Loucy (cell line): Measurements from ENCODE around the gene HAPLN2.

Experiments
- H2AFZ ChIP-seq: fragments of 200-600 bp; sonication (generic); 2 replicates; pipeline ENCODE4 v1.6.0; 2016; ENCODE audit warnings: antibody characterized with exemption, mild to moderate bottlenecking, low read length, moderate library complexity
- H3F3A ChIP-seq: fragments of 200-600 bp; 2 replicates; pipeline ENCODE4 v1.6.0; 2016; ENCODE audit warnings: antibody characterized with exemption, low read depth, mild to moderate bottlenecking
- H3K27me3 ChIP-seq: fragments of 200-600 bp; sonication (generic); 2 replicates; pipeline ENCODE4 v1.6.1; 2014; ENCODE audit warnings: low read length, mild to moderate bottlenecking; ENCODE audit not compliant: insufficient read depth, poor library complexity, severe bottlenecking
- H3K36me3 ChIP-seq: fragments of 200-600 bp; sonication (generic); 2 replicates; pipeline ENCODE4 v1.6.1; 2016; ENCODE audit warnings: low read length; ENCODE audit not compliant: insufficient read depth
- H3K4me1 ChIP-seq: fragments of 200-600 bp; sonication (generic); 2 replicates; pipeline ENCODE4 v1.5.1; 2014; ENCODE audit warnings: low read length, mild to moderate bottlenecking; ENCODE audit not compliant: insufficient read depth, poor library complexity, severe bottlenecking
- H3K4me2 ChIP-seq: fragments of 200-600 bp; sonication (generic); 2 replicates; pipeline ENCODE4 v1.6.0; 2014; ENCODE audit warnings: antibody characterized with exemption, low read length, low read depth, mild to moderate bottlenecking; ENCODE audit not compliant: poor library complexity, severe bottlenecking
- H3K4me3 ChIP-seq: fragments of 200-600 bp; sonication (generic); 2 replicates; pipeline ENCODE4 v1.5.1; 2014; ENCODE audit warnings: low read length, mild to moderate bottlenecking, mixed read lengths; ENCODE audit not compliant: poor library complexity, severe bottlenecking
- H3K79me2 ChIP-seq: fragments of 200-600 bp; sonication (generic); 2 replicates; pipeline ENCODE4 v1.6.1; 2014; ENCODE audit warnings: low read length; ENCODE audit not compliant: insufficient read depth
- H3K9ac ChIP-seq: fragments of 200-600 bp; sonication (generic); 2 replicates; pipeline ENCODE4 v1.6.0; 2014; ENCODE audit warnings: mild to moderate bottlenecking, low read depth, low read length, moderate library complexity; ENCODE audit not compliant: poor library complexity, severe bottlenecking
- H3K9me2 ChIP-seq: fragments of 200-600 bp; sonication (generic); replicated peaks from 2 replicates; pipeline ENCODE4 v1.6.1; 2016; ENCODE audit warnings: low read depth, low read length, mixed read lengths
- H3K9me3 ChIP-seq: fragments of 200-600 bp; sonication (generic); 2 replicates; pipeline ENCODE4 v1.6.1; 2014; ENCODE audit warnings: mild to moderate bottlenecking, antibody characterized with exemption, low read length, low read depth; ENCODE audit not compliant: insufficient read depth
- H4K20me1 ChIP-seq: fragments of 200-600 bp; sonication (generic); 2 replicates; pipeline ENCODE4 v1.6.0; 2014; ENCODE audit warnings: antibody characterized with exemption, low read length, mild to moderate bottlenecking; ENCODE audit not compliant: insufficient read depth, poor library complexity, severe bottlenecking
- CTCF ChIP-seq: fragments of 200-600 bp; sonication (generic); conservative IDR thresholded peaks from 2 replicates; pipeline ENCODE4 v1.5.1; 2014; ENCODE audit warnings: mild to moderate bottlenecking, antibody characterized with exemption, low read length
- EZH2phosphoT487 ChIP-seq: fragments of 200-600 bp; IDR thresholded peaks from 2 replicates; pipeline ENCODE4 v1.6.1; 2018; ENCODE audit warnings: antibody characterized with exemption, mild to moderate bottlenecking, moderate library complexity, borderline replicate concordance

The HAPLN2 gene

GRCh38 chr1:156642265-156643048 is 23.2 kb downstream of the HAPLN2 start:
- Histone ChIP-seq H3K4me2 (no peak overlapping the region), H3K27me3 (no peaks in the 10 kb centered on the region)

GRCh38 chr1:156643049-156643777 is 24.0 kb downstream of the HAPLN2 start:
- peak overlapping the region; percentile 62 for H2AFZ ChIP-seq
- peaks cover 18% of the 10 kb centered on the region for H3K4me1 ChIP-seq
- H4K20me1 ChIP-seq: no peaks in the 10 kb centered on the region
- H3K4me3 ChIP-seq: peak overlapping the region; percentile 15
- no peaks in the 10 kb centered on the region for H3K27me3 ChIP-seq
- no peaks in the 10 kb centered on the region for H3K79me2 ChIP-seq
- no peaks in the 10 kb centered on the region for H3K36me3 ChIP-seq
- H3K9me2 ChIP-seq: no peaks in the 10 kb centered on the region
- TF ChIP-seq EZH2phosphoT487 (no peak), CTCF (no peak)
- no peaks in the 10 kb centered on the region for H3K9me3 ChIP-seq
- H3F3A ChIP-seq: no peaks in the 10 kb centered on the region
- H3K9ac ChIP-seq: peak overlapping the region; percentile 42
- peak overlapping the region; percentile 44 for H3K4me2 ChIP-seq

More at GRCh38 chr1:156642265-156643048, 23.2 kb downstream of the HAPLN2 start:
- no peaks in the 10 kb centered on the region for H3K9me2 ChIP-seq
- H3K36me3 ChIP-seq: no peaks in the 10 kb centered on the region
- H3F3A ChIP-seq: no peaks in the 10 kb centered on the region
- H3K9ac ChIP-seq: no peak overlapping the region
- H3K4me3 ChIP-seq: no peak overlapping the region
- H3K9me3 ChIP-seq: no peaks in the 10 kb centered on the region
- H3K4me1 ChIP-seq: peaks cover 18% of the 10 kb centered on the region
- H2AFZ ChIP-seq: no peak overlapping the region
- no peaks in the 10 kb centered on the region for H4K20me1 ChIP-seq
- TF ChIP-seq EZH2phosphoT487 (no peak), CTCF (no peak)
- no peaks in the 10 kb centered on the region for H3K79me2 ChIP-seq

- H3K4me3 ChIP-seq: peak overlapping the region; percentile 15
- peak overlapping the region; percentile 42 for H3K9ac ChIP-seq
- H3K79me2 ChIP-seq: no peaks in the 10 kb centered on the region
- H3K9me2 ChIP-seq: no peaks in the 10 kb centered on the region
- H3K27me3 ChIP-seq: no peaks in the 10 kb centered on the region
- H4K20me1 ChIP-seq: no peaks in the 10 kb centered on the region
- H2AFZ ChIP-seq: peak overlapping the region; percentile 62
- H3K4me1 ChIP-seq: peaks cover 18% of the 10 kb centered on the region
- no peaks in the 10 kb centered on the region for H3K36me3 ChIP-seq
- no peaks in the 10 kb centered on the region for H3K9me3 ChIP-seq
- H3K4me2 ChIP-seq: peak overlapping the region; percentile 44
- no peaks in the 10 kb centered on the region for H3F3A ChIP-seq
- TF ChIP-seq CTCF (no peak), EZH2phosphoT487 (no peak)
Measured at GRCh38 chr1:156643778-156644092, 24.5 kb downstream of the HAPLN2 start.
